ENCODE results near the gene CLEC12A. TPM values are rescaled to one million over a fixed set of nuclear protein-coding genes. Genes with fewer than 3 reads are reported as not detected.

CLEC12A gene
- total RNA-seq, 1 donor from 2014 or later: not detected

GRCh38 chr12:9940375-9940774, 30.8 kb upstream of the CLEC12A start:
- peaks cover 6% of the 10 kb centered on the region for H3K27me3 Mint-ChIP-seq (ENCODE audit: low read depth)
- no peaks in the 10 kb centered on the region for H3K9me3 Mint-ChIP-seq (ENCODE audit: low read depth)
- no peaks in the 10 kb centered on the region for H3K36me3 Mint-ChIP-seq (ENCODE audit: low read depth)
- H3K4me3 Mint-ChIP-seq (ENCODE audit: unreplicated experiment): no peak overlapping the region
- TF ChIP-seq, protein P1, sequence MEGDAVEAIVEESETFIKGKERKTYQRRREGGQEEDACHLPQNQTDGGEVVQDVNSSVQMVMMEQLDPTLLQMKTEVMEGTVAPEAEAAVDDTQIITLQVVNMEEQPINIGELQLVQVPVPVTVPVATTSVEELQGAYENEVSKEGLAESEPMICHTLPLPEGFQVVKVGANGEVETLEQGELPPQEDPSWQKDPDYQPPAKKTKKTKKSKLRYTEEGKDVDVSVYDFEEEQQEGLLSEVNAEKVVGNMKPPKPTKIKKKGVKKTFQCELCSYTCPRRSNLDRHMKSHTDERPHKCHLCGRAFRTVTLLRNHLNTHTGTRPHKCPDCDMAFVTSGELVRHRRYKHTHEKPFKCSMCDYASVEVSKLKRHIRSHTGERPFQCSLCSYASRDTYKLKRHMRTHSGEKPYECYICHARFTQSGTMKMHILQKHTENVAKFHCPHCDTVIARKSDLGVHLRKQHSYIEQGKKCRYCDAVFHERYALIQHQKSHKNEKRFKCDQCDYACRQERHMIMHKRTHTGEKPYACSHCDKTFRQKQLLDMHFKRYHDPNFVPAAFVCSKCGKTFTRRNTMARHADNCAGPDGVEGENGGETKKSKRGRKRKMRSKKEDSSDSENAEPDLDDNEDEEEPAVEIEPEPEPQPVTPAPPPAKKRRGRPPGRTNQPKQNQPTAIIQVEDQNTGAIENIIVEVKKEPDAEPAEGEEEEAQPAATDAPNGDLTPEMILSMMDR (IDR thresholded peaks at IDR 0.05): peak; percentile 60
- H3K27ac Mint-ChIP-seq (ENCODE audit: unreplicated experiment): no peak overlapping the region
- H3K4me1 Mint-ChIP-seq (ENCODE audit: low read depth): no peaks in the 10 kb centered on the region
- DNase-seq (ENCODE audit: low spot score): no peak

DNA sequence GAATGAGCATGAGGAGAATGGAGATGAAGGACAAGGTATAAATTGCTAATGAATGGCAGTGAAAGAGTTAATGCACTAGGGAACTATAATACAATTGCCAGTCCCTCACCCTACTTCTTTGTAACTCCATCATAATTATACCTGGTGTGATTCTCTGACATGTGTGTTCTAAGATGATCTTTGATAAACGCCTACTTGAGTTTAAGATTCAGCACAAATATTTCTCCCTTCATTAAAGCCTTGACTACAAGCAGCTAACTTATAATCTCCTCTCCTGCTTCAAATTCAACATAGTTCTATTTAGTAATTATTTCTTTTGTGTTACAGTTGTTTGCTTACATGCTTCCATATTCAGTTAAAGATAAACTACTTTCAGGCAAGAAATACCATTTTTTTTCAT, 29.4 kb upstream of the CLEC12A start:
- H3K27ac Mint-ChIP-seq (ENCODE audit: unreplicated experiment): no peak overlapping the region
- H3K9me3 Mint-ChIP-seq (ENCODE audit: low read depth): no peaks in the 10 kb centered on the region
- H3K4me3 Mint-ChIP-seq (ENCODE audit: unreplicated experiment): no peak overlapping the region
- no peaks in the 10 kb centered on the region for H3K4me1 Mint-ChIP-seq (ENCODE audit: low read depth)
- DNase-seq (ENCODE audit: low spot score): no peak
- TF ChIP-seq, protein P1 (IDR thresholded peaks at IDR 0.05): no peak
- H3K36me3 Mint-ChIP-seq (ENCODE audit: low read depth): no peaks in the 10 kb centered on the region
- H3K27me3 Mint-ChIP-seq (ENCODE audit: low read depth): peaks cover 6% of the 10 kb centered on the region

- Mint-ChIP-seq H3K4me3 (ENCODE audit: unreplicated experiment) (no peak overlapping the region), H3K27ac (ENCODE audit: unreplicated experiment) (no peak overlapping the region), H3K9me3 (ENCODE audit: low read depth) (no peaks in the 10 kb centered on the region), H3K27me3 (ENCODE audit: low read depth) (peaks cover 6% of the 10 kb centered on the region), H3K4me1 (ENCODE audit: low read depth) (no peaks in the 10 kb centered on the region), H3K36me3 (ENCODE audit: low read depth) (no peaks in the 10 kb centered on the region)
- TF ChIP-seq, protein P1 (IDR thresholded peaks at IDR 0.05): no peak
- no peak for DNase-seq (ENCODE audit: low spot score)
Measured at GRCh38 chr12:9943240-9943639, 28.0 kb upstream of the CLEC12A start.

DNA sequence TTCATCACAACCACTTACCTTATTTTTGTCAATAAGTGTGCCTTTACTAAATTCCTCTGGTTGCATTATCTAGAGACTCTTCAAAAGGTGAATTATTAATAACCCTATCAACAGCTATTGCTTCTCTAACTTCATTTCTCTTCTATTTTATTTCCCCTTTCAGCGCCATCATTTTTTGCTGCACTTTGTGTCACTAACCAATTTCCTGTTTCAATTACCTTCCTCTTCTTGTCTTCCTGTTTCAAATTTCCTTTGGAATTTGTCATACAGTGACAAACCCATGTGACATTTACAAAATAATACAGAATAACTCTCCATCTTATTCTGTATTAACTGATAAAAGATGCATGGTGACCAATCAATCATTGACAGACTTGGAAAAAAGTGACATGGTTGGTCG, 26.8 kb upstream of the CLEC12A start:
- TF ChIP-seq, protein P1 (IDR thresholded peaks at IDR 0.05): no peak
- H3K4me1 Mint-ChIP-seq (ENCODE audit: low read depth): no peaks in the 10 kb centered on the region
- no peak overlapping the region for H3K4me3 Mint-ChIP-seq (ENCODE audit: unreplicated experiment)
- DNase-seq (ENCODE audit: low spot score): no peak
- H3K9me3 Mint-ChIP-seq (ENCODE audit: low read depth): no peaks in the 10 kb centered on the region
- peaks cover 6% of the 10 kb centered on the region for H3K27me3 Mint-ChIP-seq (ENCODE audit: low read depth)
- no peaks in the 10 kb centered on the region for H3K36me3 Mint-ChIP-seq (ENCODE audit: low read depth)
- no peak overlapping the region for H3K27ac Mint-ChIP-seq (ENCODE audit: unreplicated experiment)

DNA sequence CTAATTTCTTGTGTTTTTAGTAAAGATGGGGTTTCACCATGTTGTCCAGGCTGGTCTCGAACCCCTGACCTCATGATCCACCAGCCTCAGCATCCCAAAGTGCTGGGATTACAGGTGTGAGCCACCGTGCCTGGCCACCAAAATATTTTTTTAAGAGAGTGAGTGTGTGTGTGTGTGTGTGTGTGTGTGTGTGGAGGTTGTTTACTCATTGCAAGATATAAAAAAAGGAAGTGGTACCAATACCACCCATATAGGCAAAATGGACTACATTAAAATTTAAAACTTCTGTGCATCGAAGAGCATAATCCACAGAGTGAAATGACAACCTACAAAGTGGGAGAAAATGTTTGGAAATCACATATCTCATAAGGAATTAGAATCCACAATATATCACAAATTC, 23.5 kb upstream of the CLEC12A start:
- Mint-ChIP-seq H3K4me3 (ENCODE audit: unreplicated experiment) (no peak overlapping the region), H3K9me3 (ENCODE audit: low read depth) (no peaks in the 10 kb centered on the region), H3K4me1 (ENCODE audit: low read depth) (no peaks in the 10 kb centered on the region), H3K36me3 (ENCODE audit: low read depth) (no peaks in the 10 kb centered on the region), H3K27ac (ENCODE audit: unreplicated experiment) (no peak overlapping the region), H3K27me3 (ENCODE audit: low read depth) (peaks cover 3% of the 10 kb centered on the region)
- TF ChIP-seq, protein P1 (IDR thresholded peaks at IDR 0.05): no peak
- DNase-seq (ENCODE audit: low spot score): no peak
